Renal cortical epithelial cell (primary cell): ENCODE measurements around the gene FNDC11. TPM values are rescaled to one million over a fixed set of nuclear protein-coding genes. Genes with fewer than 3 reads are reported as not detected.

Source experiments
- DNase-seq: peaks from one replicate; pipeline ENCODE4 v3.0.0-alpha.2; 2011; ENCODE audit warnings: low read depth
- total RNA-seq: library from RNA; depleted of rRNA; stranded (reverse); fragments of >200 nt; gene quantifications from 2 replicates; pipeline ENCODE4 v1.2.3, GENCODE V29; 2014

The FNDC11 gene
- total RNA-seq, 1 donor from 2014 or later: 0.85 TPM

GRCh38 chr20:63539441-63540370 lies 14.3 kb upstream of the FNDC11 start:
- DNase-seq: no peak

- no peak for DNase-seq
These were observed 13.4 kb upstream of the FNDC11 start for GRCh38 chr20:63540417-63541186.

- no peak for DNase-seq
These were observed 12.6 kb upstream of the FNDC11 start for GRCh38 chr20:63541371-63541770.

GRCh38 chr20:63542031-63542559 lies 11.9 kb upstream of the FNDC11 start:
- DNase-seq: no peak

- DNase-seq: no peak
These were observed 11.3 kb upstream of the FNDC11 start for GRCh38 chr20:63542696-63543095.

GRCh38 chr20:63543131-63543530 lies 10.8 kb upstream of the FNDC11 start:
- no peak for DNase-seq

GRCh38 chr20:63543733-63544132 lies 10.2 kb upstream of the FNDC11 start:
- no peak for DNase-seq

- no peak for DNase-seq
These were observed 9.6 kb upstream of the FNDC11 start for GRCh38 chr20:63544241-63544957.

GRCh38 chr20:63544958-63545516 lies 8.9 kb upstream of the FNDC11 start:
- DNase-seq: peak; percentile 33

- no peak for DNase-seq
These were observed 8.1 kb upstream of the FNDC11 start for GRCh38 chr20:63545814-63546213.

- no peak for DNase-seq
These were observed 7.6 kb upstream of the FNDC11 start for GRCh38 chr20:63546256-63546955.

- DNase-seq: no peak
These were observed 6.8 kb upstream of the FNDC11 start for GRCh38 chr20:63546956-63547724.

GRCh38 chr20:63547725-63548480 lies 6.1 kb upstream of the FNDC11 start, which contains the start of gene SRMS:
TSS of gene SRMS (minus strand) at chr20:63547749. CDS start at chr20:63547463, 286 bp downstream.
- no peak for DNase-seq

GRCh38 chr20:63548542-63548941 lies 5.4 kb upstream of the FNDC11 start:
- no peak for DNase-seq

- DNase-seq: no peak
These were observed 4.9 kb upstream of the FNDC11 start for GRCh38 chr20:63549019-63549418.

GRCh38 chr20:63549679-63550282 lies 4.2 kb upstream of the FNDC11 start:
- DNase-seq: no peak

- DNase-seq: no peak
These were observed 2.9 kb upstream of the FNDC11 start for GRCh38 chr20:63551068-63551467.

GRCh38 chr20:63552481-63553249 lies 1.3 kb upstream of the FNDC11 start:
- DNase-seq: no peak
